ENCODE measurements around the gene NAPA.

The NAPA gene

DNA sequence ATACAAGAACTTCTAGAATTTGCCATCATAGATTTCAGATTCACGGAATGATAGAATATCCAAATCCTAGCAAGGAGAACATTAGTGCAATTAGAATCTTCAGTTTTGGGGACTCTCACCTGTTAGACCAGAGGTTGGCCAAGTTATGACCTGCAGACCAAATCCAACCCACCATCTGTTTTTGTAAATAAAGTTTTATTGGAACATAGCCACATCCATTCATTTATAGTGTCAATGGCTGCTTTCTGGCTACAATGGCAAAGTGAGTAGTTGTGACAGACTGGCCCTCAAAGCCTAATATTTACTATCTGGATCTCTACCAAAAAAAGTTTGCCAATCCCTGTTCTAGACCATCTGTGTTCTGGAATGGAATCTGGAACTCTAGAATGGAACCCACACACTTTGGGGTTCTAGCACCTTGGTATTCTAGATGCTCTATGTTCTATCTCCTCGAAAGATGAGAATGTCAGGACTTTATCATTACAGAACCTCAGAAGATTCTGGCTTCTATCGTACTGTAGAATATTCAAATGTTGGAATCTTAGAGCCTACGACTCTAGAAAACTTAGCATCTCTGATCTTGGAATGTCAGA is 33.3 kb downstream of the NAPA start:
- no peak for DNase-seq (ENCODE audit: extremely low read depth, low read depth)
- TF ChIP-seq, protein P1, sequence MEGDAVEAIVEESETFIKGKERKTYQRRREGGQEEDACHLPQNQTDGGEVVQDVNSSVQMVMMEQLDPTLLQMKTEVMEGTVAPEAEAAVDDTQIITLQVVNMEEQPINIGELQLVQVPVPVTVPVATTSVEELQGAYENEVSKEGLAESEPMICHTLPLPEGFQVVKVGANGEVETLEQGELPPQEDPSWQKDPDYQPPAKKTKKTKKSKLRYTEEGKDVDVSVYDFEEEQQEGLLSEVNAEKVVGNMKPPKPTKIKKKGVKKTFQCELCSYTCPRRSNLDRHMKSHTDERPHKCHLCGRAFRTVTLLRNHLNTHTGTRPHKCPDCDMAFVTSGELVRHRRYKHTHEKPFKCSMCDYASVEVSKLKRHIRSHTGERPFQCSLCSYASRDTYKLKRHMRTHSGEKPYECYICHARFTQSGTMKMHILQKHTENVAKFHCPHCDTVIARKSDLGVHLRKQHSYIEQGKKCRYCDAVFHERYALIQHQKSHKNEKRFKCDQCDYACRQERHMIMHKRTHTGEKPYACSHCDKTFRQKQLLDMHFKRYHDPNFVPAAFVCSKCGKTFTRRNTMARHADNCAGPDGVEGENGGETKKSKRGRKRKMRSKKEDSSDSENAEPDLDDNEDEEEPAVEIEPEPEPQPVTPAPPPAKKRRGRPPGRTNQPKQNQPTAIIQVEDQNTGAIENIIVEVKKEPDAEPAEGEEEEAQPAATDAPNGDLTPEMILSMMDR (IDR thresholded peaks at IDR 0.05; ENCODE audit: low read depth, low read length): no peak

DNA sequence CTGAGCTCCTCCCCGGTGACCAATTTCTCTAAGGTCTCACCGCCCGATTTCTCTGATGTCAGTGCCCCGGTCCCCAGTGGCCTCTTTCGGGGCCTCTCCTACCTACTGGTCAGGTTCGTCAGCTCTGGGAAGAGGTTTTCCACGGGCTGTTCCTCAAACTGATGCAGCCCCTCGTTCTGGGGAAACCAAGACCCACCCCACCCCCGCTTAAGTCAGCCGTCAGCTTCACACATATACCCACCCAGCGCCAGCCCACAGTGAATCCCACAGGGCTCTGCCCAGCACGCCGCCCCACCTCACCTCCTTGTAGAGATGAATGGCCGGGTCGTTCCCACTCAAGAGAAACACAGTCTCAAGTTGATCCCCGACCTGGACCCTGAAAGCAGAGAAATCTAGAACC is 34.2 kb downstream of the NAPA start:
- DNase-seq (ENCODE audit: extremely low read depth, low read depth): no peak
- TF ChIP-seq, protein P1 (IDR thresholded peaks at IDR 0.05; ENCODE audit: low read depth, low read length): no peak

DNA sequence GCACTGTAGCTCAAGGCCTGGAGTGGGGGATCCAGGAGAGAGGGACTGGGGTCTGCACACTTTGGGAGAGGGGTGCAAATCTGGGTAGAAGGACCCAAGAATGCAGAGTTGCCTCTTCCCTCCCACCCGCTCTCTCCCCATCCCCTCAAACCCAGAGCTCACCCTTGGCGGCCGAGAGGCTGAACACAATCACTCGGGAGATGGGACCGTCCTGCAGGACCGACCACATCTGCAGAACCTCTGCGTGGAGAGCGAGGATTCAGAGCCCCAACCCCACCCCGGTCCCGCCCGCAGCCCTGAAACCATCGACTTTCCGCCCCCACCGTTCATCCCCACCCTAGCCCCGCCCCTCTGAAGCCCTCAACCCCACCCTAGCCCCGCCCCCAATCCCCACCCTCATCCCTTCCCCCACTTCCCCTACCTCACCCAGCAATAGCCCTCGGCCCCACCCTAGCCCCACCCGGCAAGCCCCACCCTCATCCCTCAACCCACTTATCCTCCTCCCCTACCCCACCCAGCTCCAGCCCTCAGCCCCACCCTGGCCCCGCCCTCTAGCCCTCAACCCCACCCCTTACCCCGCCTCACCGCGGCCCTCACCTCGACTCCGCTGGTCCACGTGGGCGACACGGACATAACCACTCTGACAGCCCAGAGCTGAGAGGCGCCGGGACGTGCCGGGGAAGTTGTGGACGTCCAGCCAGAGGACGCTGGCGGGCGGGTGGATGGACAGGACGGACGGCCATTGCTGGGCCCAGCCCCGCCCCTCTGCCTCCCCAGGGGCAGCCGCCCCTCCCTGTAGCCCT is 35.0 kb downstream of the NAPA start:
- no peak for DNase-seq (ENCODE audit: extremely low read depth, low read depth)
- TF ChIP-seq, protein P1 (IDR thresholded peaks at IDR 0.05; ENCODE audit: low read depth, low read length): no peak

DNA sequence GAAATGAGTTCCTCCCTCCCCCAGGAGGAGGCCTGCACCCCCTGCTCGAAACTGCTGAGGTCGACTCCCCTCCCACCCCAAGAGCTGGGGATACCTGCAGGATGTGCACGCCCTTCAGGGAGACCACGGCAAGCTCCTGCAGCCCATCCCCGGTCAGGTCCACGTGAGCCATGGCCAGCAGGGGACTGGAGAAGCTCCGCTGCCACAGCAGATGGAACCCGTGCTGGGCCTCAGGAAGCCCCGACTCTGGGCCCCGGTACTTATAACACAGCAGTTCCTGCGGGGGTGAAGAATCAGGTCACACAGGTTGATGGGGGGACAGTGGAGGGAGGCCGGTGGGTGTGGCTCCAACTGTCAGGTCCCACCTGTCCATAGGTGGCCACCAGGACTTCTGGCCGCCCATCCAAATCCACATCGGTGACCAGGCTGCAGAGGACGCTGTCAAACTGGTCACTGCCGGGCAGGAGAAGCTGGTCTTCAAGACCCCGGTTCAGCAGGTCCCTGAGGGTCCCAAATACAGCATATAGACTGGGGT is 38.4 kb downstream of the NAPA start:
- DNase-seq (ENCODE audit: extremely low read depth, low read depth): no peak
- TF ChIP-seq, protein P1 (IDR thresholded peaks at IDR 0.05; ENCODE audit: low read depth, low read length): no peak

DNA sequence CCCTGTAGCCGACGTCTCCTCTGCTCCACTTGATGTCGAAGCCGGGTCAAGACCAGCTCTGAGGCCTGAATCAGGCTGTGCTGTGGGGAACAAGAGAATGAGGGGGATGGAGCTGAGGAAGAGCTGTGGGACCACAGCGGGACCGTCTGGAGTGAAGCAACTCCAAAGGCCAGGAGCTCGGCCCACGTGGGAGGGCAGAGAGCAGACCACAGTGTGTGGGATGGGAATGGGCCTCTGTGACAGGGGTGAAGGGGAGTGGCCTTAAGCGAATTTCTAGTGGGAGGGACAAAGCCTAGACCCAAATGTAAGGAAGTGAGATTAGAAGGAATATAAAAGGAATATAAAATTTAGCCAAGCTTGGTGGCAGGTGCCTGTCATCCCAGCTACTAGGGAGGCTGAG is 39.4 kb downstream of the NAPA start:
- no peak for DNase-seq (ENCODE audit: extremely low read depth, low read depth)
- TF ChIP-seq, protein P1 (IDR thresholded peaks at IDR 0.05; ENCODE audit: low read depth, low read length): no peak

DNA sequence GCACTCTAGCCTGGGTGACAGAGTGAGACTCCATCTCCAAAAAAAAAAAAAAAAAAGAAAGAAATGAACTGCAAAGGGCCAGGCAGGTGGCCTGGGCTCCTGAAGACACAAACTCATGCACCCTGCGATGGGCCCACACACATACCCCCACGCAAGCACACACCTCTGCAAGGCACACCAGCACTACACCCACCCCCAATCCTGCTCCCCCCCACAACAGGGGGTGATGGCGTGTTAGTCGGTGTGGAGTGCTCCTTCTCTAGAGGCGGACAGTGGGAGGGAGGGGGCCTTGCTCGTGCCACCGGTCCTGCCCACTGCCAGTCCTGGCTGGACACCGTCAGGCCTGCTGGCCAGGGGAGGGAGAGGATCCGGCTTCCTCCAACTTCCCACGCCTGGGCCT is 41.5 kb downstream of the NAPA start:
- TF ChIP-seq, protein P1 (IDR thresholded peaks at IDR 0.05; ENCODE audit: low read depth, low read length): no peak
- no peak for DNase-seq (ENCODE audit: extremely low read depth, low read depth)
